T-helper 2 cell treated with Interferon-gamma antibody and Interleukin-4, amounts not matched to agents 100 ng/mL and 5 ng/mL, for 36 hours (primary cell): Measurements from ENCODE around the gene MCF2L2. TPM values are rescaled to one million over a fixed set of nuclear protein-coding genes. Genes with fewer than 3 reads are reported as not detected.
"Not testable (repeated sequence)": the region's sequence is repeated elsewhere in the genome, so short reads cannot be mapped to it uniquely, and the experiment has no call there.

Source experiments
- intact Hi-C: fragments of 100-400 bp; cut with micrococcal nuclease; formaldehyde crosslinking; loops from one replicate; pipeline ENCODE4 v1.15.1; 2023
- total RNA-seq: library from RNA; stranded (reverse); gene quantifications from 2 replicates; pipeline ENCODE4 v1.2.3, GENCODE V29; 2022

Gene MCF2L2
- total RNA-seq, 1 donor from 2014 or later: 5.5 TPM

- intact Hi-C loops: loop anchor here (5.0 to 10.0 kb wide), 2 partner anchors 70 to 583 kb away; partner anchors contain the start of gene B3GNT5
These were observed 246.3 kb downstream of the MCF2L2 start for GRCh38 chr3:183182073-183182472.

- intact Hi-C loops: loop anchor here (5.0 to 10.0 kb wide), 2 partner anchors 71 to 583 kb away; partner anchors contain the start of gene B3GNT5
These were observed 246.8 kb downstream of the MCF2L2 start for GRCh38 chr3:183181606-183182005.

DNA sequence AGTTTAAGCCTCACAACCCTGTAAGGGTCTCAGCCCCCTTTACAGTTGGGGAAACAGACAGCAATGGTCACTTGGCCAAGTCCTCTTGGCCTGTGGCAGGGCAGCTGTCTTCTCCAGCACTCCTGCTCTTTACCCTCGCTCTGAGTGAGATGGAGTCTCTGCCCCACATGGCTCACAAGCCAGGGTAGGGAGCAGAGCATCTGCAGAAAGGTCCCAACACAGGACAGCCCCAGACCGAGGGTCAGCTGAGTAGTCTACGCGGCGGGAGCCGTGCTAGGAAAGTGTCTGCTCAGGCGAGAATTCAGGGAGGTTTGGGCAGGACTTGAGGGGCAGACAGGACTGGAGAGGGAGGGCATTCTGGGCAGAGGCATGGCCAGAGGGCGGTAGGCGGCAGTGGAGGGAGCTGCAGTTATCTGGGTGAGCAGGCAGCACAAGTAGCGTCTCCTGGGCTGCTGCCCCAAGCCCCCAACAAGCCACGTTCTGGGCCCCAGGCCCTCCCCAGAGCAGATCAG, 247.6 kb downstream of the MCF2L2 start:
- intact Hi-C loops: loop anchor here (5.0 to 10.0 kb wide), 2 partner anchors 71 to 584 kb away; partner anchors contain the start of gene B3GNT5

DNA sequence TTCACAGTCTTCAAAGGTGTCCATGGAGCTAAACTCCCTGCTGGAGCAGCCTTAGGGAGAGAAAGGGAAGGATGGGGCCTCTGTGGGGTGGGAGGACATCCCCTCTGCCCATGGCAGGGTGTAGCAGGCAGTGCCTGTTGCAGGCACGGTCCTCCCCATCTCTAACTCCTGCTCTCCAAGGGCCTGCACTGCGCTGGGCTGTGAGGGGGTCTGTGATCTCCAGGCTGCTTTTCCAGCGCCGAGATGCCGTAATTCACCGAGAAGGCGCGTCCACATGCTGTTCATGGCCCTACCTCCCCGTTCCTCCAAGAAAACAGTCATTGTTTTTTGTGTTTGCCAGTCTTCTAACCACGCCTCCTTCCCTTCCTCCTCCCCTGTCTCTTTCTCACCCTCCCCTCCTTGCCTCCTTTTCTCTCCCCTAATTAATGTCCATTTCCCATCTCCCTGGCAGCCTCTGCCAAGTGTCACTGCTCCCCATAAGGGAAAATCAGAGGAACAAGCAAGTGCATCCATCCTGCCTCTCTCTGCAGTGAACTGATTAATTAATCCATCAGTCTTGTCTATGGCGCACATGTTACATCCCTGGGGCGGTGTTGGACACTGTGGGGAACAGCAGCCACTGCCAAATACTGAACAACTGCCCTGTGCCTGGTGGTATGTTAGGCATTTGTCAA, 248.2 kb downstream of the MCF2L2 start:
- intact Hi-C loops: loop anchor here (5.0 to 10.0 kb wide), 2 partner anchors 72 to 585 kb away; partner anchors contain the start of gene B3GNT5

GRCh38 chr3:183179550-183179908, 248.9 kb downstream of the MCF2L2 start:
- intact Hi-C loops: loop anchor here (2.0 kb wide), 1 partner anchor 57 kb away; no protein-coding TSS in a partner anchor

DNA sequence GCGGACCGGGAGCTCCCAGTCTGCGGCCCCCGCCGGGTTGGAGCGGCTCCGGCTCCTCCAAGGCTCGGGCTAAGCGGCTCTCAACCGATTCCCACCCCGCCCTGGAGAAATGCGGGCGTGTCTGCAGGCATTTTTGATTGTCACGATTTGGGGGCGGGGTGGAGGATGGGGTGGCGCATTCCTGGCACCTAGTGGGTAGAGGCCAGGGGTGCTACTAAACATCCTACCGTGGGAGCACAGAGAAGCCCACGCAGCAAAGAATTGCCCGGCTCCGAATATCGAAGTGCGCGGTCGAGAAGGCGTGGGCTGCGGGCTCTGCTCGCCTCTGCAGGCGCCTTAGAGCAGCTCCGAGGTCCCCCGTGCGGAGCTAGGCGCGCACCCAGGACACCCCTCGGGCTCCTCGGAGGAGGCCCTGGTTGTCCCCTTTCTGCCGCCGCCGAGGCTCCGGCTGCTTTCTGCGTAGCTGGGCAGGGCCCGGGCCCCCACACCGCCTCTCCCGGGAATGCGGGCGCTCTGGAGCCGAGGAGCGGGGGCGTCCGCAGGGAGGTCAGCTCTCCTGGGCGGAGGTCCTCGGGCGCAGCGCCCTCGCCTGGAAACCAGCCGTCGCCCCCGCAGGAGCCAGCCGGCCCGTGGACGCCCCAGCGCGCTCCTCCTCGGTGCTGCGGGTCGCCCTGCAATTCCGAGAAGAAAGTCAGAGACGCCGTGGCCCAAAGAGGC, 249.4 kb downstream of the MCF2L2 start:
- intact Hi-C loops: loop anchor here (2.0 kb wide), 1 partner anchor 56 kb away; no protein-coding TSS in a partner anchor

GRCh38 chr3:183178512-183178832, 249.9 kb downstream of the MCF2L2 start:
- intact Hi-C loops: loop anchor here (2.0 kb wide), 1 partner anchor 56 kb away; no protein-coding TSS in a partner anchor

- intact Hi-C loops: no loop called here
These were observed 256.3 kb downstream of the MCF2L2 start for GRCh38 chr3:183172051-183172639.

- intact Hi-C loops: not testable (repeated sequence)
These were observed 260.4 kb downstream of the MCF2L2 start for GRCh38 chr3:183167975-183168374.

- intact Hi-C loops: no loop called here
These were observed 264.9 kb downstream of the MCF2L2 start for GRCh38 chr3:183163563-183163962.

- intact Hi-C loops: loop anchor here (1.0 kb wide), 3 partner anchors 39 to 93 kb away; partner anchors contain the start of gene MCCC1
These were observed 266.7 kb downstream of the MCF2L2 start for GRCh38 chr3:183161552-183162336.

GRCh38 chr3:183160616-183161015, 267.8 kb downstream of the MCF2L2 start:
- intact Hi-C loops: no loop called here

- intact Hi-C loops: no loop called here
These were observed 269.1 kb downstream of the MCF2L2 start for GRCh38 chr3:183159333-183159732.

DNA sequence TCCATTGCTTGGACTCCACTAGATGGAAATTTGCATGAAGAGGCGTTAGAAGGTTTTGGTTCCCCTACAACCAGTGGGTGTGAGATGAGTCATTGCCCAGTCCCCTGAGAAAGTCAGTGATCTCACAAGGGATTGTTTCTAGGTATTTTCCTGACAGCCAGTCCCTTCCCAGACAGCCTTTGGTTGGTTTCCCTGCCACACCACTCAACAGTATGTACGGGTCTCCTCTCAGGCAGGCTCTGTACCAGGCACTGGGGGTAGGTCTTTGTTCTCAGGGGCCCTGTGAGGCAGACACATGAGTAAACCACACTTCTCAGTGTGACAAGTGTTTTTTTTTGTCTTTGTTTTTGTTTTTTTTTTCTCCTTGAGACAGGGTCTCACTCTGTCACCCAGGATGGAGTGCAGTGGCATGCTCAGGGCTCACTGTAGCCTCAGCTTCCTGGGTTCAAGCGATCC, 269.8 kb downstream of the MCF2L2 start:
- intact Hi-C loops: no loop called here

GRCh38 chr3:183158113-183158512, 270.3 kb downstream of the MCF2L2 start:
- intact Hi-C loops: no loop called here

DNA sequence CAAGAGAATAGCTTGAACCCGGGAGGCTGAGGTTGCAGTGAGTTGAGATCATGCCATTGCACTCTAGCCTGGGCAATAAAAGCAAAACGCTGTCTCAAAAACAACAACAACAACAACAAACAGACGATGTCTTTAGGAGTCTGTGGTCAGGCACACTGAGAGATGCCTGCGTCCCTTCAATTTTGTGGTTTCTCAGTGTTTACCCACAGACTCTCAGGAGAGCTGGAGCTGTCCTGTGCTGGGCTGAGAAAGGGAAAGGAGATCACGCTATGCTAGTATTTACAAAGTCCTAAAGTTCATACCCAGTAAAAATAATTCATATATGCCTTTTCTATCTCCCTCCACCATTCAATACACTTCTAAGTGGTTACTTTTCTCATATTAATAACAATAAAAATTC, 272.2 kb downstream of the MCF2L2 start:
- intact Hi-C loops: no loop called here

GRCh38 chr3:183155499-183155898, 272.9 kb downstream of the MCF2L2 start:
- intact Hi-C loops: no loop called here

GRCh38 chr3:183153210-183153950, 275.0 kb downstream of the MCF2L2 start:
- intact Hi-C loops: no loop called here

GRCh38 chr3:183151821-183152351, 276.5 kb downstream of the MCF2L2 start:
- intact Hi-C loops: no loop called here

DNA sequence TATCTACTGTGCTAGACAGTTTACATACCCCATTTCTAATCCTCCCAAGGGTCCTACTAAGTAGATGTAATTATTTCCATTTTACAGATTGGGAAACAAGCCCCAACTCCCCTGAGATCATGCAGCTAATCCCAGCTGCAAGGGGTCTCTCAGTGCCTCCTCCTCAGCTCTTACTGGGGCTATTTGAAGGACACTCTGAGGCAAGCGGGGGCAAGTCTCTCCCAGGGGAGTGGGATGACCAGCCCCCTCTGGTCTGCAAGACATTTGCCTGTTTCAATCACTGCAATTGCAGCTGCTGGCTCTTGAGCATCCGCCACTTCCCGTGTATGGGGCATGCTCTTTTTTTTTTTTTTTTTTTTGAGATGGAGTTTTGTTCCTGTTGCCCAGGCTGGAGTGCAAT, 277.3 kb downstream of the MCF2L2 start:
- intact Hi-C loops: no loop called here
